Activated CD4-positive, alpha-beta T cell treated with anti-CD3 and anti-CD28 coated beads, Interleukin-2, amount 50 U/mL, for 24 hours (primary cell): ENCODE results near the gene TASP1.
A peak's percentile ranks its signal among the peaks of the same experiment; 100 is the strongest.
"Not testable (repeated sequence)": the region's sequence is repeated elsewhere in the genome, so short reads cannot be mapped to it uniquely, and the experiment has no call there.

Experiments
- DNase-seq, 2 donors: peaks; one replicate each; pipeline ENCODE4 v3.0.0-alpha.2; 2020; ENCODE audit warnings: low read depth in 1 of 2, low spot score in 1 of 2

TASP1 gene

GRCh38 chr20:13638496-13639149 is at the start of gene TASP1:
Gene TASP1 (minus strand): TSS chr20:13638932. CDS start chr20:13630078, 8,854 bp downstream.
- DNase-seq, result peak; percentile 90 to 94

GRCh38 chr20:13687815-13688214 is 49.1 kb upstream of the TASP1 start:
- no peak for DNase-seq

- DNase-seq, result no peak
These were observed 46.9 kb upstream of the TASP1 start for GRCh38 chr20:13685623-13686022.

- DNase-seq, result no peak
These were observed 46.0 kb upstream of the TASP1 start for GRCh38 chr20:13684566-13685222.

- no peak for DNase-seq
These were observed 45.1 kb upstream of the TASP1 start for GRCh38 chr20:13683833-13684232.

- no peak for DNase-seq
These were observed 42.8 kb upstream of the TASP1 start for GRCh38 chr20:13681248-13682125.

GRCh38 chr20:13678944-13679343 is 40.2 kb upstream of the TASP1 start:
- no peak for DNase-seq

GRCh38 chr20:13677241-13677640 is 38.5 kb upstream of the TASP1 start:
- no peak for DNase-seq

- no peak for DNase-seq
These were observed 38.0 kb upstream of the TASP1 start for GRCh38 chr20:13676682-13677081.

- no peak for DNase-seq
These were observed 34.0 kb upstream of the TASP1 start for GRCh38 chr20:13672690-13673089.

GRCh38 chr20:13671916-13672378 is 33.2 kb upstream of the TASP1 start:
- DNase-seq, result no peak

GRCh38 chr20:13671512-13671911 is 32.8 kb upstream of the TASP1 start:
- DNase-seq, result no peak

- DNase-seq, result no peak
These were observed 31.4 kb upstream of the TASP1 start for GRCh38 chr20:13670160-13670559.

- no peak for DNase-seq
These were observed 27.1 kb upstream of the TASP1 start for GRCh38 chr20:13665709-13666395.

GRCh38 chr20:13661070-13661685 is 22.4 kb upstream of the TASP1 start:
- no peak for DNase-seq

GRCh38 chr20:13659288-13659687 is 20.6 kb upstream of the TASP1 start:
- no peak for DNase-seq

GRCh38 chr20:13658060-13658459 is 19.3 kb upstream of the TASP1 start:
- not testable (repeated sequence) for DNase-seq

GRCh38 chr20:13656721-13657368 is 18.1 kb upstream of the TASP1 start:
- no peak for DNase-seq

GRCh38 chr20:13654463-13655023 is 15.8 kb upstream of the TASP1 start:
- DNase-seq, result no peak

- DNase-seq, result no peak
These were observed 11.7 kb upstream of the TASP1 start for GRCh38 chr20:13650474-13650873.
